Inferior parietal cortex (tissue), 1 donor: ENCODE measurements around the gene FOXC1.

Source experiments
- DNase-seq: peaks from one replicate; pipeline ENCODE4 v3.0.0-alpha.2; 2016; ENCODE audit errors: extremely low spot score

Gene FOXC1

DNA sequence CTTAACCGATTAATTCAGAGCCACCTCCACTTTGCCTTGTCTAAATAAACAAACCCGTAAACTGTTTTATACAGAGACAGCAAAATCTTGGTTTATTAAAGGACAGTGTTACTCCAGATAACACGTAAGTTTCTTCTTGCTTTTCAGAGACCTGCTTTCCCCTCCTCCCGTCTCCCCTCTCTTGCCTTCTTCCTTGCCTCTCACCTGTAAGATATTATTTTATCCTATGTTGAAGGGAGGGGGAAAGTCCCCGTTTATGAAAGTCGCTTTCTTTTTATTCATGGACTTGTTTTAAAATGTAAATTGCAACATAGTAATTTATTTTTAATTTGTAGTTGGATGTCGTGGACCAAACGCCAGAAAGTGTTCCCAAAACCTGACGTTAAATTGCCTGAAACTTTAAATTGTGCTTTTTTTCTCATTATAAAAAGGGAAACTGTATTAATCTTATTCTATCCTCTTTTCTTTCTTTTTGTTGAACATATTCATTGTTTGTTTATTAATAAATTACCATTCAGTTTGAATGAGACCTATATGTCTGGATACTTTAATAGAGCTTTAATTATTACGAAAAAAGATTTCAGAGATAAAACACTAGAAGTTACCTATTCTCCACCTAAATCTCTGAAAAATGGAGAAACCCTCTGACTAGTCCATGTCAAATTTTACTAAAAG lies 2.7 kb downstream of the FOXC1 start:
- no peak for DNase-seq

DNA sequence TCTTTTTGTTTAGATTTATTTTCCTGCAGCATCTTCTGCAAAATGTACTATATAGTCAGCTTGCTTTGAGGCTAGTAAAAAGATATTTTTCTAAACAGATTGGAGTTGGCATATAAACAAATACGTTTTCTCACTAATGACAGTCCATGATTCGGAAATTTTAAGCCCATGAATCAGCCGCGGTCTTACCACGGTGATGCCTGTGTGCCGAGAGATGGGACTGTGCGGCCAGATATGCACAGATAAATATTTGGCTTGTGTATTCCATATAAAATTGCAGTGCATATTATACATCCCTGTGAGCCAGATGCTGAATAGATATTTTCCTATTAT lies 3.2 kb downstream of the FOXC1 start:
- no peak for DNase-seq

DNA sequence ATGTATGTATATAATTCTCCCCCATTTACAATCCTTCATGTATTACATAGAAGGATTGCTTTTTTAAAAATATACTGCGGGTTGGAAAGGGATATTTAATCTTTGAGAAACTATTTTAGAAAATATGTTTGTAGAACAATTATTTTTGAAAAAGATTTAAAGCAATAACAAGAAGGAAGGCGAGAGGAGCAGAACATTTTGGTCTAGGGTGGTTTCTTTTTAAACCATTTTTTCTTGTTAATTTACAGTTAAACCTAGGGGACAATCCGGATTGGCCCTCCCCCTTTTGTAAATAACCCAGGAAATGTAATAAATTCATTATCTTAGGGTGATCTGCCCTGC lies 3.6 kb downstream of the FOXC1 start:
- DNase-seq: no peak

DNA sequence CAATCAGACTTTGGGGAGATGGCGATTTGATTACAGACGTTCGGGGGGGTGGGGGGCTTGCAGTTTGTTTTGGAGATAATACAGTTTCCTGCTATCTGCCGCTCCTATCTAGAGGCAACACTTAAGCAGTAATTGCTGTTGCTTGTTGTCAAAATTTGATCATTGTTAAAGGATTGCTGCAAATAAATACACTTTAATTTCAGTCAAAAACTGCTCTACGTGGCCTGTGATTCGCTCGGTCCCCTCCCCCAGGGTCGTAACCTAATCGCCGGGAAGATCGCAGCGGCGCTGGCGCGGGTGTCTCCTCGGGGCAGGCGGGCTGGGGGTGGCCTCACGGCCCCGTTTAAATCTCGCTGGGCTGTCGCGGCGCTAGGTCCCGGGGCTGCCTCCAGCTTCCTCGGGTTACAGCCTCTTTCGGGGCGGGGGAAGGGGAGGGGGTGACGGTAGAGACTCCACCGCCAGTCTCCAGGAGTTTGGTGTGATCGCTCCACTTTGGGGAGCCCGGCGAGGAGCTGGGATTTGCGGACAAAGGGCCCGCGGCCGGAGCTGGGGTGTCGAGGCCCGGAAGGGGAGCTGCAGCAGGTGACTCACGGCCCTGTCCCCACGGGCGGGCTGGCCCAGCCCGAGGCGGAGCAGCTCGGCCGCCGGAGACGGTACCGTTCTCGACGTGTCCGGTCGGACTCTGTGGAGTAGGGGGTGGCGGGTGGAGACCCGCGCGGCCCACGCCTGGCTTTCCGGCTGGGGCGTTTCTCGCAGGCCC lies 4.2 kb downstream of the FOXC1 start:
- no peak for DNase-seq

DNA sequence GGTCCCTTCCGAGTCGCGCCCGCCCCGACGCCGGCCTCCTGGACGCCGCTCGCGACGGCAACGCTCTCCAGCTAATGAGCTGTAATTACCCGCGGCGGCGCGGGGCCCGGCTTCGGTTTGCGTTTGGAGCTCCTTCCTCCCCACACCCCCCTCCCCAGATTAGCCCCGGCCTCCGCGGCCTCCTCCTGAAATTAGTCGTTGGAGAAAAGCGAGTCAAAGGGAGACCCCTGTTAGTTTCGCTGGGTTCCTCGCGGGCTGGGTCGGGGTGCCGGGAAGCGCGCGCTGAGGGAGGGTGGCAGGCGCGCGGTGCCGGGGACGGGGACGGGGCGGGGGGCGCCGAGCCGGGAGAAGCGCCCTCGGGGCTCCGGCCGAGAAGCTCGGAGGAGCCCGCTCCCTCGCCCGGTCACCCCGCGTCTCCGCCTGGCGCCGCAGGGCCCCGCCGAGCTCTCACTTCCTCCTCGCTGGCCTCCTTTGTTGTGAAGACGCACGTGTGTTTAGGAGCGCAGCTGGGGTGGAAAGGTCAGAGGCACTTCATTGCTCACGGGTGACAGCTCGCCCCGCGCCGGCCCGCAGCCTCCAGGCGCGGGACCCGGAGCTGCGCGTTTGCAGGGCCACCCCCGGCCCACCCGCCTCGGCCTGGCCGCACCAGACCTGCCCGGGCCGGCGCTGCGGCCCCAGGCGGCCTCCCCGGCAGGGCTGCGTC lies 4.9 kb downstream of the FOXC1 start:
- DNase-seq: no peak

DNA sequence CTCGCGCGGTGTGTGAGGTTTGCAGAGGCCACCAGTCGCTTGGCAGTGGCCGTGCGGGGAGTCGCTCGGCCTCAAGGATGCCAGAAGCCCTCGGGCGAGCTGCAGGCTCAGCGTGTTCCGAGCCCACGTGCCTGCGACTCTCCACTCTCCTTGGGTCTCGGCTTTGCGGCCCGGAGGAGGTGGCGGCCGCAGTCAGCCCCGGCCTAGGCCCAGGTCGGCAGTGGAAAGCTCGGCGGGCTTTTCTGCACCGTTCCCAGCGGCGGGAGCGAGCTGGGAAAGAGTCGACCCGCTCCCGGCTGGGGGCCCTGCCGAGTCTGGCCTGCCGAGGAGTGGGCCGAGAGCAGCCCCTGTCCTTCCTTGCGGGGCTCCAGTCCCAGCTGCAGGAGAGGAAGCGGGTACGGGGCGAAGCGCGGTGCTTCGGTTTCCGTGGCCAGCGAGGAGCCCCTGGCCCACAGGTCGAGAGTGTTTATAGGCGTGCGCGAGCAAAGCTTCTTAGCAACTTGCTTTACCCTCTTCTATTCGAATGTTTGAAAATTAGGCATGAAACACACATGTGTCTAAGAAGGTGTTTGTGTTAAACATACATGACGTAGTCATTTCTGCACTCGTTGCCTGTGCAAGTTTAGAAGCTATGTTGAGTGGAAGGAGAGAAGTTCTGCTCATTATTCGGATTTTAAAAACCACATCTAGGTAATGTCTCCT lies 5.6 kb downstream of the FOXC1 start:
- DNase-seq: no peak

DNA sequence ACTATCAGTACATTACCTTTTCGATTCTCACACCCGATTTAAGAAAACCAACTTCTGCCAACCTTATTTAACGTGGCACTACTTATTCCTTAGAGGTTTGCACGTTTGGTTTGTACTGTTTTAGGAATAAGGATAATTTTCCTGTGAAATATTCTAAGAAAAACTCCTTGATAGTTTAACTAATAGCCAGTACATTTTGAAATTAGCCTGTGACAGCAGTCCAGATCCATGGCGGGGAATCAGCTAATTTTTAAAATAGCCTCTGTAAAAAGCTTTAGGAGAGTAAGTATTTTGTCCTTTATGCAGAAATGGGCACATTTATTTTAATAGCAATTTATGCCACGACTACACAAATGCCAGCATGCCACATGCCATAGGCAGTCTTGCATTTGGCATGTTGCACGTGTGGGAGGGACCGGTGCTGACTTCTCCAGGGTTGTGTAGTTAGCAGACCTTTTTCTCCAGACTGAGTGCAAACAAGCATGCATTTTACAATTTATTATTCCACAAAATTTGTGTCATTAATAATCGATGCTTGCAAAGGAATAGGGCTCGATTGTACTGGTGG lies 6.2 kb downstream of the FOXC1 start:
- no peak for DNase-seq

DNA sequence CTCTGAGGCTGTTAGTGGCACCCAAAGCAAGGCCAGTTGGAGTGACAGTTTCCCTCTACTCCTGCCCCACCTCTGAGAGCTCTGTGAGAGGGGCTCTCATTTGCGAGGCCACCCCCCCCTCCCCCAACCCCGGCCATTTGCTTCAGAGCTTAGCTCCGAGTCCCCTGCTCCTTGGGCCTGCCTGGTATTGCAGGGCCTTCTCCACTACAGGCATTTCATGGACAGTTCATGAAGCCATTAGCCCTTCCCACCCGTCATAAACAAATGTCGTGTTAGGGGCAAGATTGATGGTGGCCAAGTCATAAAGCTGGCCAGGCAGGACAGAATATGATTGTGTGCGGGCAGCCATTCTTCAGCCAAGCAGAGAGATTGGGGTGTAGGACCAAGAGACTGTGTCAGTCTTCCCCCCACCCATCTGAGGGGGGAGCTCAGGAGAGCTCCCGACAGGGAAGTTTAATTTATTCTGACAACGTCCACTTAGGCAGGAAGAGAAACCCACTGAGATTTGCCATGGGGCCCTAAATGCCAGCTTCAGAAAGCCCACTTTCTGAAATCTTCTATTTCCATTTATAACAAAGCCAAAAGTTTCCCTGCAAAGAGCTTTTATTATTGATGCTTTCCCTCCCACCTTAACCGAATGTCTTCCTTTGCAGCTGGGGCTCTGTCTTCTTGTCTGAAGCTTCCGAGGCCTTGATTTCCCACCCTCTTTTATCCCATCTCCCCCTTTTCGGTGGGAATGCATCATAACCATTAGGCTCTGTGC lies 7.2 kb downstream of the FOXC1 start:
- no peak for DNase-seq

DNA sequence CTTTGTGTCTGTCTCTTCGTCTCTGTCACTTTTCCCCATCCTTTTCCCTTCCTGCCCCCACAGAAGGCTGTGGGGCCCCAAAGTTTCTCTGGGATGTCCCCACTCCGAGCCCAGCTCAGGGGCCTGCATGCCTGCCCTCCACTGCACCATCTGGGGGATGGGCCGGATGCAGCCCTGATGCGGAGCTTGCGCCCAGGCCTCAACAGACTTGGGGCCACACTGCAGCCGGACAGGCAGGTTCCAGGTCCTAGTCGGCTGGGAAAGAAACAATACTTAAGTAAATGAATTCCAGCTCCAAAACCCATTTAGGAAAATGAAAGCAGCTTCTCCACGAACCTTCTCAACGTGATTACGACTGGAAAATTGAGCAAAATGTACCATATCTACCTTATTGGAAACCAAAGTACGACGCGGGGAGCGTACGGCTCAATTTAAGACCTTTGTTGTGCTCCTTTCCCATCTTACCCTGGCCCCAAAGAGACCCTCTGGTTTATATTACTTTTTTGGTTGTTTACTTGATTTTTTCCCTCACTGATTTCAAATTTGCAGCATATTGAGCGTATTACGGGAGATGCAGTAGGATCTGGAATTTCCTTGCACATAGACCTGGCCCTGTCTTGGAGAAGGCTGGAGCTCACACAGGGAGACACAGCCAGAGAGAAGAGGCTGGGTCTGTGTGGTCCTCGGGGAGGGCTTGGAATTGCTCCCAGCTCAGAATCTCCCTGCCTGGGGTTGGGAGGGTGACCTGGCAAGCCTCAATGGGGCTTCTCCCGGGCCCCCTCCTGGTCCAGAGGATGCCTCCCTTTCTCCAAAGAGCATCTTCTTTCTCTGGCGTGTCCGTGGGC lies 8.0 kb downstream of the FOXC1 start:
- DNase-seq: no peak

DNA sequence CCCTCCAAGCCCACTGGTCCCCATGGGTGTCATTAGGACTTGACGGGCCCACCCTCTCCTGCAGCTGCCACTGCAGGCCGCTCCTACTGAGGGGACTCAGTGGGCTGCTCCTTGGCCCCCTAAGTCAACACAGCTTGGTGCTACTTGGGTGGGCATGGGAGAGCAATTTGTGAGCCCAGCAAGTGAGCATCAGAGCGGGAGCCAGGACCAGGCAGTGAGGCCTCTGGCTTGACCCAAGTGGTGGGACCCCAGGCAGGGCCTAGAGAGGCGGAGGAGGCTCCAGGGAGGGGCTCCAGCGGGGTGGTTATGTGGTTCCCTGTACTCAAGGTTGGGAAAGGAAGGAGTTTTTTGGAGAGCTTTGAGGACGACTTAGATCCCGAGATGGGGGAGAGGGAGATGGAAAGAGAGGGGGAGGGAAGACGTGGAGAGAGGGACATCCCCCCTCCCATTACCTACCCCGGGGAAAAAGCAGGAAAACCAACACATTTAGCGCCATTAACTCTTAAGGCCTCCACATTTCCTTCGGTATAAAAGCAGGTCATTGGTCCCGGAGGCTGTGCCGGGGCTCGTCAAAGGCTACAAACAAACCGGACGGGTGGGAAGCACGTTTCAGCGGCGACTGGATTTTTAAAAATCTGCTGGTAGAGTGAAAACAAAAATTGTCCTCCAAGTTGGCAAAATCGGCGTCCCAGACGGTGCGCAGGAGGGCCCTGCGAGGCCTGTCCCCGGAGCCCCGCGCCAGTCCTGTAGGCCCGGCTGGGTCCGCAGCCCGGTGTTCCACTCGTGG lies 8.8 kb downstream of the FOXC1 start:
- no peak for DNase-seq

DNA sequence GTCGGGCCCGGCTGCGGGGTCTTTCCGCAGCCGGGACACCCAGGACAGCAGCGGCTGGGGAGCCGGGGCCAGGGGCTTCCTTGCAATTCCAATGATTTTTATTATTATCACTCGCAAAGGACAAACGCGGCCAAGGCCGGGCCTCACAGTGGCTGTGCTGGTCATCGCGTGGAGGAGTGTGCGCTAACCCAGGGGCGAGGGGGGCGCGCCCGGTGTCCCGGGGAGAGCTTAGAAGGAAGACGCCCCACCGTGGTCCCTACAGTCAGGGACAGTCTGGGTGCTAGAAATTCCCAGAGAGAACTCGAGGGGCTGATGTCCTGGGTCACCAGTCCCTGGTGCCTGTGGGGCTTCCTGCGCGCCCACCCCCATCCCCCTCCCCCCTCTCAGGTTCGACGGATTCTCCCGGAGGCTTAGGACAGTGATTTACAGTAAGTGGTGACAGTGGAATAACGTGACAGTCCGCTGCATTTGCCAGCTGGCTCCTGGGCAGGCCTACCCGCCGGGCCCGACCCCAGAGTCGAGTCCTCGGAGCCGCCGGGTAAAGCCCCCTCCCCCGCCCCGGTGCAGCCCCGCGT lies 9.5 kb downstream of the FOXC1 start:
- no peak for DNase-seq

DNA sequence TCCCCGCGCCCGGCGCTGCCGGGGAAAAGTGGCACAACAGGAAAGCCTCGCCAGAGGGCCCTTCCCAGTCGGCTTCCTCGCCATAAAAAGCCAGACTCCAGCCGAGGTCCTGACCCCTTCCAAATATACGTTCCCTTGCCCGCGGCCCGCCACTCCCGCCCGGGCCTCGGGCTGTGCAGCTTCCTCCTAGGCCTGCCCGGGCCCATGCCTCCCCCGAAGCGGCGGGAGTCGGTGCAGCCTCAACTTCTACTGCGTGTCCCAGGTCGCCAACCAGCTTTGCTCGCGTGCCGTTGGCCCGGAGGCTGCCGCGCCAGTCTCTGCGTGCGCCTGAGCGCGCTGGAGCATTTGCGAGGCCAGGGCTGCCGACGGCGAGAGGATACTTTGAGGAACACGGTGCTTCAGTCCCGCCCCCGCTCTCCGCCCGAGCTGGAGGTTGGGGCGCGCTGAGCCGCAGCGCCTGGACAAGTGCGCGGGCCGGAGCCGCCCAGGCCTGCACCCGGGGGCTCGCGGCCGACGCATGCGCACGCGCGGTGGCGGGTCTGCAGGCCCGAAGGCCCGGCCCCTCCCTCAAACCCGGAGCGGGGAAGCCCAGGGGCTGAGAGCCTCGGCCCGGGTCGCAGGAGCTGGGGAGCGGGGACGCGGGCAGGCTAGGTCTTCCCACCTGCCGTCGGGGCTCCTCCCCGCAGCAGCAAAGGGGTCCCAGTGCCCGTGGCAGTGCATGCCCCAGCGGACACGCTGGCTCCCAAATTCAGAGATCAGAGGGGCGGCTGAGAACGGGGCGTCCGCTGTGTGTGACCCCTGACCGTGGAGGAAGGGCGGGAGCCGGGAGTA lies 10.2 kb downstream of the FOXC1 start:
- DNase-seq: no peak

DNA sequence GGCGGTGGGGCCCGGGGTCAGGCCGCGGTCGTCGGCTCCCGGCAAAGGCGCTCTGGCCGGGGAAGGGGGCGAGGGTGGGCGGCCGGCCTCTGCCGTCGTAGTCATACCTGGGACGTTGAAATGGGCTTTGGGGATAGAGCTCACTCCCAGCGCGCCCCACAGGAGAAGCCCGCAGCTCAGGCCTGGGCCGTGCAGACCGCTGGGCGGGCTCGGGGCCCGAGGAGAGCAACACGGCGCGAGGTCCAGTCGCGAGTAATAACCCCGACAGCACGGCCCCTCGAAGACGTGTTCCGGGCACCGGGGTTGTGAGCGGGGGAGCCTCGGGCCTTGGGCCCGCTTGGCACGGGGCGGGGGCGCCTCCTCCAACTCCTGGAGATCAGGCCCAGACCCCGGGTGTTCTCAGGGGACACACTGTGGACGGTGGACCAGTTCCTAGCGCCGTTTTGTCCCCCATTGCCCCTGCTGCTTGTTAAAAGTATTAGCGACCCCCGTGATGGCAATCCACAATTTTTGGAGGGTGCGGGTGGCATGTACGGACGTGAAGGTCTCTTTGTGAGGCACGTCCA lies 10.9 kb downstream of the FOXC1 start:
- no peak for DNase-seq

DNA sequence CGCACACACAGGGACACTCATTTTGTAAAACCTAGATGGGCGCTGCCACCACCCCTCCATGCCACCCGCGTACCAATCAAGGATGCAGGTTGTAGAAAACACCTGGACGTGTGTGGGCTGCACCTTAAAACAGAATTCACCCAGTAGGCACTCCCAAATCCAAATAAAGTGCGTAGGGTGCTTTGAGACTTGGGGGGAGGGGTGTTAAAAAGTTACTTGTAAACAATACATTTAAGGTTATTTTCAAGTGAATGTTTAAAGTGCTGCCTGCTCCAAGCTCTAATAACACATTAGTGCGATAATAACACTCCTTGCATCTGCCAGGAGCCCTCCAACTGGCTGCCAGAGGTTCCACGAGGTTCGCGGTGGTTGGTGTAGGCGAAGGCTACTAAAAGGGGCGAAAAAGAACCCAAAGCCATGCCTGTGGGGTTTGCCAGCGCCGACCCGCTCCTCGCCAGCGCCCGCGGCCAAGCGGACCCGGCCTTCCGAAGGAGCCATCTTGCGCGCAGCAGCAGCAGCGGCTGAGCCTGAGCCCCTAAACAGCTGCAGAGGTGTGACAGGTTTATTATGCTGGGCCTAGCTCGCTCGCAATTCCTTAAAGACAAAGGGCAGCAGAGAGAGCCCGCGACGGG lies 11.5 kb downstream of the FOXC1 start:
- DNase-seq: no peak

DNA sequence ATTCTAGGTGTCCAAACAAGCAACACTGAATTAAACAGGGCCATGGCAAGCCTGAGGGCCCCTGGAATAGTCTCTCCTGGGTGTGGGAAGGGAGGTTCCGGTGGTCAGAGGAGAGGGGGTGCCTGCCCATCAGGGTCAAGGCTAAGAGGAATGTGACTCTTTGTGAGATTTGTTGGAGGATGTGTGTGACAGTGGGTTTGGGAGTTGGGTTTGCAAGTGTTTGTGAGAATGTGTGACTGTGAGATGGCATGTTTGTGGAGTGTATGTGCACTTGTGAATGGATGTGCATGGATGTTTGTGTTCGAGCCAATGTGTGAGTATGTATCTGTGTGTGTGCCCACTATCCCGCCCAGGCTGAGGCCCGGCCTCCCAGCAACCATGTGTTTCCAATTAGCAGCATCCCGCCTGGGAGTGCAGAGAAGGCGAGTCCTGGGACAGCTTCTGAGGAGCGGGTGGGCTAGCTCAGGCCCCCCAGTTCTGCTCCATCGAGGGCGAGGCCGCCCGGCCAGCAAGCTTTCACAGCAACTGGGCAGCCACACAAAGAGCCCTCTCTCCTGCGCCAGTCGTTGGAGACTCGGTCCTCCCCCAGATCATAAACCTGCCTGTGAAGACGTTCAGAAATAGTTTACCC lies 12.6 kb downstream of the FOXC1 start:
- DNase-seq: no peak

DNA sequence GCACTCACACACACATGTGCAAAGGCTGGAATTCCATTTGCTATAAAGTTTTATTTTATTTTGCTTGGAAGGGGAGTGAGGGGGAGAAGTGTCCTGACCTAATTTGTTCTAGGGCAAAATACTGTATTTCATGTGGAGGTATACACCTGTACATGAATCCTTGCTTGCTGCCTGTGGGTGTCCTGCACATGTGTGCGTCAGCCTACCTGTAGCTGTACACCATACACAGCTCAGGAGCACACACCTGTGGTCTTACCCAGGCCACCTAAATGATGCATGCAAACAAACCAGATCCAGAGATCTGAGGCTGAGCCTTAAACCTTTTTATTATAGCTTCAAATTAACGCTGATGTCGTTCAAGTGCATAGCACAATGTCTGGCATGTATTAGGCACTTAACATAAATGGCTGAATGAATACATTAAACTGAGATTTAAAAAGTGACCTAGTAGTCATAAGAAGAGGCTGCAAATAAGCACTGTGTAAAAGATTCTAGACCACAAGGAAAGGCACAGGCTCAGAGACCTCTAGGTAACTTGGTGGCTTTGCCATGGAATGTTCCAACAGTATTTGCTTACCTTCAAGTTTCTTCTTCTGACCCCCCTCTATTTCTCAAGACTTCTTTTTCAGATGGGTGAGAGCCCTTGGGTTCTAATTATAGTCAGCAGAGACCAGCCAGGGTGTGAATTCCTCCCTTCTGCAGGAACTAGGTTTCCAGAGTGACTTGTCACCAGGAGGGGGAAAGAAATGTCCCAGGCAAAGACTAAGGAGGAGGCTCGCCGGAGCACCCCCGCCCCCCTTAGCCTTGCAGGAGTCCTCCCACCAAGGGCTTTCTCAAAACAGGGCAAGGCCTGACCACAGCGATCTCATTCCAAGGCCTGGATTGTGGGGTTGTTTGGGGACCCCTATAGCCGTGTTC lies 13.4 kb downstream of the FOXC1 start:
- DNase-seq: no peak
